ENCODE measurements around the gene TOPAZ1. TPM values are rescaled to one million over a fixed set of nuclear protein-coding genes. Genes with fewer than 3 reads are reported as not detected.

The TOPAZ1 gene
- total RNA-seq, 4 donors from 2014 or later: not detected

DNA sequence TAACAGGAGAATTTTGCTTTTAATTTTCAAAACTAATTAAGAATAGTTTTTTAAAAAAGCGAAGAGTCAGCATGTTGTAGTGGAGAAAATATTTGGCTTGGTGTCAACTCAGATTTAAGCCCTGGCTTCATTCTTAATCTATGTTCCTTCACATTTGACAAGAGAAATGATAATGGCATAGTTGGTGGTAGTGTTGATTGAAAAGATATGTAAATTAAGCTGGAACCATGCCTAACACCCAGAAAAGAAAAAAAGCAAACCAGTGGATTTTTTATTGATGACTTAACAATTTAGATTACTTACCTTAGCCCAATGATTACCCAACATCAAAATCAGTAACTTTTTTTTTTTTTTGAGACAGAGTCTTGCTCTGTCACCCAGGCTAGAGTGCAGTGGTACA is 124.3 kb downstream of the TOPAZ1 start:
- TF ChIP-seq, protein P1, sequence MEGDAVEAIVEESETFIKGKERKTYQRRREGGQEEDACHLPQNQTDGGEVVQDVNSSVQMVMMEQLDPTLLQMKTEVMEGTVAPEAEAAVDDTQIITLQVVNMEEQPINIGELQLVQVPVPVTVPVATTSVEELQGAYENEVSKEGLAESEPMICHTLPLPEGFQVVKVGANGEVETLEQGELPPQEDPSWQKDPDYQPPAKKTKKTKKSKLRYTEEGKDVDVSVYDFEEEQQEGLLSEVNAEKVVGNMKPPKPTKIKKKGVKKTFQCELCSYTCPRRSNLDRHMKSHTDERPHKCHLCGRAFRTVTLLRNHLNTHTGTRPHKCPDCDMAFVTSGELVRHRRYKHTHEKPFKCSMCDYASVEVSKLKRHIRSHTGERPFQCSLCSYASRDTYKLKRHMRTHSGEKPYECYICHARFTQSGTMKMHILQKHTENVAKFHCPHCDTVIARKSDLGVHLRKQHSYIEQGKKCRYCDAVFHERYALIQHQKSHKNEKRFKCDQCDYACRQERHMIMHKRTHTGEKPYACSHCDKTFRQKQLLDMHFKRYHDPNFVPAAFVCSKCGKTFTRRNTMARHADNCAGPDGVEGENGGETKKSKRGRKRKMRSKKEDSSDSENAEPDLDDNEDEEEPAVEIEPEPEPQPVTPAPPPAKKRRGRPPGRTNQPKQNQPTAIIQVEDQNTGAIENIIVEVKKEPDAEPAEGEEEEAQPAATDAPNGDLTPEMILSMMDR (IDR thresholded peaks at IDR 0.05): no peak
- ATAC-seq (ENCODE audit: low FRiP score): no peak
- no peak for DNase-seq (ENCODE audit: low spot score)

DNA sequence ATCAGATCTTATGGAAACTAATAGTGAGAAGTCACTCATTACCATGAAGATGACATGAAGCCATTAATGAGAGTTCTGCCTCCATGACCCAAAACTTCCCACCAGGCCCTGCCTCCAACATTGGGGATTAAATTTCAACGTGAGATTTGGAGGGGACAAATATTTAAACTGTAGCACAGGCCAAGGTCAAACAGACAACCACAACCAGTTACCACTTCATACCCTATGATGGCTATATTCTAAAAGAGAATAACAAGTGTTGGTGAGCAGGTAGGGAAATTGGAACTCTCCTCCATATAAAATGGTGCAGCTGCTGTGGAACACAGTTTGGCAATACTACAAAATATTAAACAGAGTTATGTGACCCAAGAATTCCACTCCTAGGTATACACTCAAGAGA is 133.8 kb downstream of the TOPAZ1 start:
- TF ChIP-seq, protein P1 (IDR thresholded peaks at IDR 0.05): no peak
- ATAC-seq (ENCODE audit: low FRiP score) (no peak), DNase-seq (ENCODE audit: low spot score) (no peak)

Other genes with a start within 250 kb of the TOPAZ1 start
- 10 to 100 TPM; 16.2 to 28.7 (median 22.1) TPM for gene TCAIM, start 96.9 kb downstream of the TOPAZ1 start, total RNA-seq
- gene ZNF445, start 235.8 kb downstream of the TOPAZ1 start, total RNA-seq: 10 to 100 TPM in 1 of 4 donors, 1 to 10 TPM in 3; 4.6 to 10.1 (median 6.6) TPM

All from omental fat pad (tissue), 4 donors.